Esophagus squamous epithelium (tissue), 4 donors: ENCODE results near the gene OR2J3.
"Not testable (repeated sequence)": the region's sequence is repeated elsewhere in the genome, so short reads cannot be mapped to it uniquely, and the experiment has no call there.

Experiments
- POLR2A ChIP-seq, 4 donors: fragments of 450-650 bp; IDR thresholded peaks; one replicate each; pipeline ENCODE4 v1.6.1; 2017; ENCODE audit warnings: antibody characterized with exemption in 4 of 4, mild to moderate bottlenecking in 4 of 4, moderate library complexity in 3 of 4
- TF ChIP-seq, protein P1 (sequence below), 6 experiments: fragments of 450-650 bp in 4 of 6; fragments of 200-600 bp in 2 of 6; sonication (generic) in 2 of 6; IDR thresholded peaks; one replicate each; pipeline ENCODE4 v1.5.1; 2016 to 2019; ENCODE audit warnings: antibody characterized with exemption in 6 of 6, mild to moderate bottlenecking in 4 of 6, moderate library complexity in 4 of 6

DNA sequence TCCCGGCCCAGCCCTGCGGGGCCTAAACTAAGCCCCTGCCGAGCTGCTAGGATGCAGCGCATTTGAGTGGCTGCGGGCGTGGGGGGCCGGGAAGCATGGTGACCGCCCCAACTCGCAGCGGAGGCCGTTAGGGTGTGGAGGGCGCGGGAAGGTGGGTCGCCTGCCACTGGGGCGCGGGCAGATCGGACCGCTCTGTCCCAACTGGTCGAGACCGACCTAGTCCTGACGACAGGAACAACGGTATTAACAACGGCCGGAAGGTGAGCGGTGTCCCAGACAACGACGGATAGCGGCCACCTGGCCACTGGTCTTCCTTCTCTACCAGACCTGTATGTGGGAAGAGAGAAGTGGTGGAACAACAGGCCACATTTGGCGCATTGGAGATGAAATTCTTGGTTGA is 52.1 kb downstream of the OR2J3 start:
- TF ChIP-seq, protein P1, sequence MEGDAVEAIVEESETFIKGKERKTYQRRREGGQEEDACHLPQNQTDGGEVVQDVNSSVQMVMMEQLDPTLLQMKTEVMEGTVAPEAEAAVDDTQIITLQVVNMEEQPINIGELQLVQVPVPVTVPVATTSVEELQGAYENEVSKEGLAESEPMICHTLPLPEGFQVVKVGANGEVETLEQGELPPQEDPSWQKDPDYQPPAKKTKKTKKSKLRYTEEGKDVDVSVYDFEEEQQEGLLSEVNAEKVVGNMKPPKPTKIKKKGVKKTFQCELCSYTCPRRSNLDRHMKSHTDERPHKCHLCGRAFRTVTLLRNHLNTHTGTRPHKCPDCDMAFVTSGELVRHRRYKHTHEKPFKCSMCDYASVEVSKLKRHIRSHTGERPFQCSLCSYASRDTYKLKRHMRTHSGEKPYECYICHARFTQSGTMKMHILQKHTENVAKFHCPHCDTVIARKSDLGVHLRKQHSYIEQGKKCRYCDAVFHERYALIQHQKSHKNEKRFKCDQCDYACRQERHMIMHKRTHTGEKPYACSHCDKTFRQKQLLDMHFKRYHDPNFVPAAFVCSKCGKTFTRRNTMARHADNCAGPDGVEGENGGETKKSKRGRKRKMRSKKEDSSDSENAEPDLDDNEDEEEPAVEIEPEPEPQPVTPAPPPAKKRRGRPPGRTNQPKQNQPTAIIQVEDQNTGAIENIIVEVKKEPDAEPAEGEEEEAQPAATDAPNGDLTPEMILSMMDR (IDR thresholded peaks at IDR 0.05): not testable (repeated sequence)
- not testable (repeated sequence) for TF ChIP-seq POLR2A (IDR thresholded peaks at IDR 0.05)
